Measurements from ENCODE around the gene TNNI2.

The TNNI2 gene

GRCh38 chr11:1857064-1857463 lies 18.3 kb downstream of the TNNI2 start:
- no peak for DNase-seq

GRCh38 chr11:1858154-1858553 lies 19.4 kb downstream of the TNNI2 start:
- peak in 2 of 58 donors; percentile 5 to 23 for DNase-seq

- no peak for DNase-seq
Observed at GRCh38 chr11:1858576-1858975, 19.8 kb downstream of the TNNI2 start.

GRCh38 chr11:1859004-1859403 lies 20.2 kb downstream of the TNNI2 start:
- no peak for DNase-seq

- no peak for DNase-seq
Observed at GRCh38 chr11:1860108-1860507, 21.3 kb downstream of the TNNI2 start.

GRCh38 chr11:1861435-1862411 lies 22.9 kb downstream of the TNNI2 start:
- no peak for DNase-seq

GRCh38 chr11:1862588-1863351 lies 24.0 kb downstream of the TNNI2 start:
- DNase-seq = no peak

GRCh38 chr11:1863352-1864216 lies 24.8 kb downstream of the TNNI2 start:
- DNase-seq = peak in 34 of 58 donors; percentile 6 to 66 (median 44)

GRCh38 chr11:1864231-1864630 lies 25.4 kb downstream of the TNNI2 start:
- DNase-seq = no peak

- peak in 6 of 58 donors; percentile 10 to 49 (median 28) for DNase-seq
Observed at GRCh38 chr11:1864831-1865665, 26.3 kb downstream of the TNNI2 start.

- no peak for DNase-seq
Observed at GRCh38 chr11:1866226-1866625, 27.4 kb downstream of the TNNI2 start.

GRCh38 chr11:1866776-1867175 lies 28.0 kb downstream of the TNNI2 start:
- DNase-seq = no peak

GRCh38 chr11:1867381-1867780 lies 28.6 kb downstream of the TNNI2 start:
- DNase-seq = no peak

- DNase-seq = no peak
Observed at GRCh38 chr11:1868056-1868635, 29.4 kb downstream of the TNNI2 start.

- no peak for DNase-seq
Observed at GRCh38 chr11:1868636-1869291, 30.0 kb downstream of the TNNI2 start.

GRCh38 chr11:1869427-1870325 lies 30.9 kb downstream of the TNNI2 start:
- DNase-seq = no peak

GRCh38 chr11:1870326-1870696 lies 31.5 kb downstream of the TNNI2 start:
- no peak for DNase-seq

Measured in anterior cingulate cortex (tissue), 58 donors.